Activated T-helper 2 cell treated with anti-CD3 and anti-CD28 coated beads, Interferon-gamma antibody, Interleukin-2, Interleukin-4, amounts not matched to agents 10 μg/mL and 5 μg/mL and 100 μg/mL, durations not matched to agents 14 hours and 24 hours and 36 hours (primary cell): ENCODE measurements around the gene DISP3. TPM values are rescaled to one million over a fixed set of nuclear protein-coding genes. Genes with fewer than 3 reads are reported as not detected.

Experiments used
- DNase-seq: peaks from one replicate; pipeline ENCODE4 v3.0.0; 2021; ENCODE audit warnings: low spot score
- H3K27ac Mint-ChIP-seq: one replicate; pipeline ENCODE4 v1.8.0; 2021; ENCODE audit warnings: mixed read lengths
- H3K27me3 Mint-ChIP-seq: one replicate; pipeline ENCODE4 v1.8.0; 2021; ENCODE audit warnings: low read depth, mixed read lengths
- H3K36me3 Mint-ChIP-seq: one replicate; pipeline ENCODE4 v1.8.0; 2021; ENCODE audit warnings: low read depth, mixed read lengths
- H3K4me1 Mint-ChIP-seq: one replicate; pipeline ENCODE4 v1.8.0; 2021; ENCODE audit warnings: low read depth, mixed read lengths
- H3K4me3 Mint-ChIP-seq: one replicate; pipeline ENCODE4 v1.8.0; 2021; ENCODE audit warnings: low read depth, mild to moderate bottlenecking, moderate library complexity, mixed read lengths
- H3K9me3 Mint-ChIP-seq: one replicate; pipeline ENCODE4 v1.8.0; 2021; ENCODE audit warnings: mixed read lengths
- intact Hi-C: fragments of 100-400 bp; cut with micrococcal nuclease; formaldehyde crosslinking; loops from one replicate; pipeline ENCODE4 v1.15.1; 2023
- total RNA-seq: library from RNA; stranded (reverse); gene quantifications from 2 replicates; pipeline ENCODE4 v1.2.3, GENCODE V29; 2022

DISP3 gene
- total RNA-seq, 1 donor from 2014 or later, result 0.23 TPM

- Mint-ChIP-seq H3K27me3 (peaks cover 3% of the 10 kb centered on the region), H3K9me3 (peaks cover 9% of the 10 kb centered on the region), H3K4me1 (no peaks in the 10 kb centered on the region), H3K4me3 (no peak overlapping the region), H3K27ac (no peak overlapping the region), H3K36me3 (no peaks in the 10 kb centered on the region)
- no peak for DNase-seq
- intact Hi-C loops, result no loop called here
These were observed 20.1 kb downstream of the DISP3 start for GRCh38 chr1:11498956-11499594.

DNA sequence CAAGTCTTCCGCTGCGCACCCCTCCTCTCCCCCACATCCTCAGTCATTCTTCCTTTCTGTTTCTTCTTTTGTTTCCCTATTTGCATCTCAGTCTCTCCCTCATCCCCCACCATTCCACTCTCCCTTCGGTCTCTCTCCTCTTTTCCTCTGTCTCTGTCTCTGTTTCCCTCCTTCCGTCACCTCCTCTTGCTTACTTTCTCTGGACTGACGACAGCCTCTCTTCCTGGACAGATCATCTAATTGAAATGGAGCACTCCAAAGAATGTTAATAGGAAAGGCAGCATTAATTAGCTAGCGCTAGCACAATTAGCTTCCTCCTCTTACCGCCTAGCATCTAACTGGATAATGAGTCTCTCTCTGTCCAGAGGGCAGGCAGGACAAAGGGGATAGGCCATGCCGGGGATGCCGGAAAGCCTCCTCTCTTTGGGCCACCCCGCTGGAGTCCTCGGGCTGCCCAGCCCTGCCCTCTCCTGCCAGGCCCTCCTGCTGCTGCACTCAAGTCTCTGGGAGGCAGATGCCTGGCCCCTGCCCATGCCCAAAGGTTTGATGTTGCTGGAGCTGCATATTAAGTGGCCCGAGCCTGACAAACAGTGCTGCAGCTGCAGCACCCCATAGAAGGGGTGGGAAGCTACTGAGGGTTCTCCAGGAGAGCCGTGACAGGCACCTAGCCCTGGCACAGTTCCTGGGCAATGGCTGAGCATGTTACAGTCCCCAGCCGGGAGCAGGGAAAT, 20.8 kb downstream of the DISP3 start:
- Mint-ChIP-seq H3K27me3 (peaks cover 3% of the 10 kb centered on the region), H3K36me3 (no peaks in the 10 kb centered on the region), H3K4me1 (no peaks in the 10 kb centered on the region), H3K27ac (no peak overlapping the region), H3K9me3 (peaks cover 16% of the 10 kb centered on the region), H3K4me3 (no peak overlapping the region)
- intact Hi-C loops, result no loop called here
- DNase-seq, result no peak

DNA sequence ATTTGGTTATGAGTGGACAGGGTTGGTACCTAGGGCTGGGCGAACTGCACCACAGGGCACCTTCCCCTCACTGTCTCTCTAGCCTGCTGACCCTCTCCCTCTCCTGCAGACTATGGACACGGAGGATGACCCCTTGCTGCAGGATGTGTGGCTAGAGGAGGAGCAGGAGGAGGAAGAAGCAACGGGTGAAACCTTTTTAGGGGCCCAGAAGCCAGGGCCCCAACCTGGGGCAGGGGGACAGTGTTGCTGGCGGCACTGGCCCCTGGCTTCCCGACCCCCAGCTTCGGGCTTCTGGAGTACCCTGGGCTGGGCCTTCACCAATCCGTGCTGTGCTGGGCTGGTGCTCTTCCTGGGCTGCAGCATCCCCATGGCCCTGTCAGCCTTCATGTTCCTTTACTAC, 21.9 kb downstream of the DISP3 start:
- Mint-ChIP-seq H3K27me3 (peaks cover 3% of the 10 kb centered on the region), H3K27ac (no peak overlapping the region), H3K4me1 (no peaks in the 10 kb centered on the region), H3K4me3 (no peak overlapping the region), H3K9me3 (peaks cover 27% of the 10 kb centered on the region), H3K36me3 (no peaks in the 10 kb centered on the region)
- DNase-seq, result no peak
- intact Hi-C loops, result no loop called here

DNA sequence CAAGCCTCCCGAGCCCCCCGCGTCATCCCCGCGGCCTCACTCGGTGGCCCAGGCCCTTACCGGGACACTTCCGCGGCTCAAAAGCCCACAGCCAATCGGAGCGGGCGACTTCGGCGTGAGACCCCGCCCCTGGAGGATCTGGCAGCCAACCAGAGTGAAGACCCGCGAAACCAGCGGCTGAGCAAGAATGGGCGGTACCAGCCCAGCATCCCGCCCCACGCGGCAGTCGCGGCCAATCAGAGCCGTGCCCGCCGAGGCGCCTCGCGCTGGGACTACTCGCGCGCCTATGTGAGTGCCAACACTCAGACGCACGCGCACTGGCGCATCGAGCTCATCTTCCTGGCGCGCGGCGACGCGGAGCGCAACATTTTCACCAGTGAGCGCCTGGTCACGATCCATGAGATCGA, 22.5 kb downstream of the DISP3 start:
- H3K36me3 Mint-ChIP-seq, result no peaks in the 10 kb centered on the region
- no peak for DNase-seq
- intact Hi-C loops, result no loop called here

GRCh38 chr1:11501906-11502485, 23.0 kb downstream of the DISP3 start:
- intact Hi-C loops, result no loop called here
- H3K27me3 Mint-ChIP-seq, result peaks cover 3% of the 10 kb centered on the region
- no peak for DNase-seq

More for the DNA sequence above, 22.5 kb downstream of the DISP3 start:
- Mint-ChIP-seq H3K4me3 (no peak overlapping the region), H3K4me1 (no peaks in the 10 kb centered on the region), H3K9me3 (peaks cover 33% of the 10 kb centered on the region), H3K27ac (no peak overlapping the region), H3K27me3 (peaks cover 3% of the 10 kb centered on the region)

GRCh38 chr1:11502516-11502915, 23.6 kb downstream of the DISP3 start:
- no peak for DNase-seq
- no peak overlapping the region for H3K27ac Mint-ChIP-seq
- H3K9me3 Mint-ChIP-seq, result peaks cover 37% of the 10 kb centered on the region
- no peaks in the 10 kb centered on the region for H3K36me3 Mint-ChIP-seq
- no peaks in the 10 kb centered on the region for H3K4me1 Mint-ChIP-seq
- H3K27me3 Mint-ChIP-seq, result peaks cover 3% of the 10 kb centered on the region
- no peak overlapping the region for H3K4me3 Mint-ChIP-seq
- intact Hi-C loops, result no loop called here

More at GRCh38 chr1:11501906-11502485, 23.0 kb downstream of the DISP3 start:
- Mint-ChIP-seq H3K27ac (no peak overlapping the region), H3K4me3 (no peak overlapping the region), H3K9me3 (peaks cover 33% of the 10 kb centered on the region), H3K36me3 (no peaks in the 10 kb centered on the region), H3K4me1 (no peaks in the 10 kb centered on the region)

DNA sequence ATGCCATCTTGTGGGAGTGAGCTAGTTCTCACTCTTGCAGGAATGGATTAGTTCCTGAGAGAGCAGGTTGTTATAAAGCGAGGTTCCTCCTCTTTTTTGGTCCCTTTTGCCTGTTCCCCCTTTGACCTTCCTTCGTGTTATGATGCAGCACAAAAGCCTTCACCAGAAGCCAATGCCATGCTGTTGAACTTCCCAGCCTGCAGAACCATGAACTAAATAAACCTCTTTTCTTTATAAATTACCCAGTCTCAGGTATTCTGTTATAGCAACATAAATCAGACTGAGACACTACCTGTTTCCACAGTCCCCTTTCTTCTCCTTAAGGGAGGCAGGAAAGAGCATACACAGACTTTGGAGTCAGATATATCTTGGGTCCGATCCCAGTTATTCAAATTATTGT, 25.6 kb downstream of the DISP3 start:
- H3K27ac Mint-ChIP-seq, result no peak overlapping the region
- H3K27me3 Mint-ChIP-seq, result peaks cover 1% of the 10 kb centered on the region
- H3K36me3 Mint-ChIP-seq, result no peaks in the 10 kb centered on the region
- H3K4me3 Mint-ChIP-seq, result no peak overlapping the region
- no peak for DNase-seq
- peaks cover 47% of the 10 kb centered on the region for H3K9me3 Mint-ChIP-seq
- intact Hi-C loops, result no loop called here
- H3K4me1 Mint-ChIP-seq, result no peaks in the 10 kb centered on the region

DNA sequence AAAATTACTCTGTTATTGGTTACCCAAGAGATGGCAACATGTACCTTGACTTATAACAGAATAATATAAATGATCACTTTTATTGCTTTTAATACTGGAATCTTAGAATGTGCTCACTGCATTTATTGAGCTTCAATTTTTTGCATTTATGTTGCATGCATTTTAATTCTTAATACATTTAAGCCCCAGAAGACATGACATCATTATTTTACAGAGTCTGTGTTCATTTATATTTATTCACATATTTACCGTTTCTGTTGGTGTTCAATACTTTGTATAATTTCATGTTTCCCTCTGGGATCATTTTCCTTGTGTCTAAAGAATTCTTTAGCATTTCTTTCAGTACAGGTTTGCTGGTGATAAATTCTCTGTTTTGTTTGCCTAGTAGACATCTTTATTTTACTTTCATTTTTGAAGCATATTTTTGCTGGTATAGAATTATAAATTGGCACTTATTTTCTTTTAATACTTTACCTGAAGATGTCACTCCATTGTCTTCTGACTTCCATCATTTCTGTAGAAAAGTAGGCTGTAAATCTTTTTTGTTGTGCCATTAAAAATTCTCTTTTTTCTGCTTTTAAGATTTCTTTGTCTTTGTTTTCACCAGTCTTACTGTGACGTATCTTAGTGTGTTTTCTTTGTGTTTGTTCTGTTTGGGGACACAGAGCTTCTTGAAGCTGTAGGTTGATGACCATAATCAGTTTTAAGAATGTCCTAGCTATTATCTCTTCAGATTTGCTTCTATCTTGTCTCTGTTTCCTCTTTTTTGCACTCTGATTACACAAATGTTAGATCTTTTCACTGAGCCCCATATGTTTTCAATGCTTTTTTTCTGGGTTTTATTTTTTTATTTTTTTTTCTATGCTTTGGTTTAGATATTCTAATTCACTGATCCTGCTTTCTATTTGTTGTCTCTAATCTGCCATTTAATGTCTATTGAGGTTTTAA, 26.9 kb downstream of the DISP3 start:
- Mint-ChIP-seq H3K4me1 (no peaks in the 10 kb centered on the region), H3K9me3 (peaks cover 47% of the 10 kb centered on the region), H3K27ac (no peak overlapping the region), H3K27me3 (no peaks in the 10 kb centered on the region), H3K36me3 (no peaks in the 10 kb centered on the region), H3K4me3 (no peak overlapping the region)
- intact Hi-C loops, result no loop called here
- DNase-seq, result no peak

- H3K36me3 Mint-ChIP-seq, result no peaks in the 10 kb centered on the region
- no peak for DNase-seq
- intact Hi-C loops, result no loop called here
- peaks cover 47% of the 10 kb centered on the region for H3K9me3 Mint-ChIP-seq
- no peak overlapping the region for H3K27ac Mint-ChIP-seq
- no peaks in the 10 kb centered on the region for H3K4me1 Mint-ChIP-seq
- H3K27me3 Mint-ChIP-seq, result no peaks in the 10 kb centered on the region
- no peak overlapping the region for H3K4me3 Mint-ChIP-seq
These were observed 28.4 kb downstream of the DISP3 start for GRCh38 chr1:11507309-11507708.

DNA sequence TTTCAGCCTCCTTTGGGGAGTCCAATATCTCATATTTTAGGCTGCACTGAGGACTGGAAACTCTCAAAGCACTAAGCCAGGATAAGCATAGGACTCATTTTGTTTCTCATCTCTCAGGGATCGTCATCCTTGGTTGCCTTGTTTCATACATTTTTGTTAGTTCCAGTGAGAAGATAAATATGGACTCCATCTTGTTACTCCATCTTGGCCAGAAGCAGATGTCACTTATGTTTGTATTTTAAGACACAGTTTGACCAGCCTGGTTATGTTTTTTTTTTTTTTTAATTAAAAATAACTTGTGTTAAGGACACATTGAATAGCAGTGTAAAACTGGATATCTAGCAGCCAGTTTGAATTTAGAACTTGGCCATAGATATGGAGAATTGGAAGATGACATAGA, 34.7 kb downstream of the DISP3 start:
- intact Hi-C loops, result no loop called here

DNA sequence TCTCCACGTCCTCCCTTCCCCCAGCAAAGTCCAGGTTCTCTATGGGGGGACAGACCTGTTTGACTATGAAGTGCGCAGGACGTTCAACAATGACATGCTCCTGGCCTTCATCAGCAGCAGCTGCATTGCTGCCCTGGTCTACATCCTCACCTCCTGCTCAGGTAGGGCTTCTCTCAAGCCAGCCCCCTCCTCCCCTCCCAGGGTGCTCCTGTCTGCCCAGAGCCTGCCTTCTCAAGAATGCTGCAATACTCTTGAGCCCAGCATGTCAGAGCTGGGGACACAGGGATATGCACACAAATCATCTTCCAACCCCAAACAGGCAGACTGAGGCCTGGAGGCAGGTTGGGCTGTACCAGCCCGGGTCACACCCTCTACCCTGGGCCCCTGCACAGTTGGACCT, 35.4 kb downstream of the DISP3 start:
- peaks cover under 1% of the 10 kb centered on the region for H3K9me3 Mint-ChIP-seq
- no peaks in the 10 kb centered on the region for H3K4me1 Mint-ChIP-seq
- no peak overlapping the region for H3K27ac Mint-ChIP-seq
- intact Hi-C loops, result no loop called here
- no peaks in the 10 kb centered on the region for H3K36me3 Mint-ChIP-seq
- no peak for DNase-seq
- H3K4me3 Mint-ChIP-seq, result no peak overlapping the region
- no peaks in the 10 kb centered on the region for H3K27me3 Mint-ChIP-seq

More for the DNA sequence above, 34.7 kb downstream of the DISP3 start:
- Mint-ChIP-seq H3K27ac (no peak overlapping the region), H3K4me1 (no peaks in the 10 kb centered on the region), H3K36me3 (no peaks in the 10 kb centered on the region), H3K4me3 (no peak overlapping the region), H3K9me3 (peaks cover 7% of the 10 kb centered on the region), H3K27me3 (no peaks in the 10 kb centered on the region)
- DNase-seq, result no peak

DNA sequence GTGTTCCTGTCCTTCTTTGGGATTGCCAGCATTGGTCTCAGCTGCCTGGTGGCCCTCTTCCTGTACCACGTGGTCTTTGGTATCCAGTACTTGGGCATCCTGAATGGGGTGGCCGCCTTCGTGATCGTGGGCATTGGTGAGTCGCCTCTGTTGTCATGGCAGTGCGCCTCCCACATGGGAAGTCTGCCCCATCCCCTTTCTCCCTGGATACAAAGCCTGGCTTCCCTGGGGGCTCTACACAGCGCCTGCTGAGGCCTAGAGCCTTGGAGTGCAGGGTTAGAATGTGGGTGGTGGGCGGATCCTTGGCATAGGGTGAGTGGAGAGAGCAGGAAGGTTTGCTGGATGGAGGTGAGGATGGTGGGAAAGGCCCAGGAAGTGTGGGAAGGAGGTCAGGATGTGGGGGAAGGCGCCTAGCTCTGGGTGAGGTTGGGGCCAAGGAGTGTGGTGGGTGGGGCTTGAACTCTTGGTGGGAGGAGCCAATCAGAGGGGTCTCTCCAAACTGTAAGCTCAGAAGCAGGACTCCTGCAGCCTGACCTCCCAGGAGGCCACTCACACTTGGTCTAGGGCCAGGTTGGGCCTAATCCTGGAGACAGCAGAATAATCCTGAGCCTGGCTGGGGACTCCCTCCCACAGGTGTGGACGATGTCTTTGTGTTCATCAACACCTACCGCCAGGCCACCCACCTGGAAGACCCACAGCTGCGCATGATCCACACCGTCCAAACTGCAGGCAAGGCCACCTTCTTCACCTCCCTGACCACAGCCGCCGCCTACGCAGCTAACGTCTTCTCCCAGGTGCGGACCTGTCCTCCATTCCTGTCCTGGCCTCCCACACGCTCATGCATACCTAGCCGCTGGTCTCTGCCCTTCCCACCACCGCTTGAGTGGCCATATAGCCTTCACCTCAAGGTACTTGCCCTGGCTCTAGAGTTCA, 36.7 kb downstream of the DISP3 start:
- Mint-ChIP-seq H3K36me3 (no peaks in the 10 kb centered on the region), H3K27ac (no peak overlapping the region), H3K9me3 (no peaks in the 10 kb centered on the region), H3K27me3 (no peaks in the 10 kb centered on the region), H3K4me3 (no peak overlapping the region), H3K4me1 (no peaks in the 10 kb centered on the region)
- no peak for DNase-seq
- intact Hi-C loops, result no loop called here
